ENCODE measurements around the gene SRCAP. TPM values are rescaled to one million over a fixed set of nuclear protein-coding genes. Genes with fewer than 3 reads are reported as not detected.

Gene SRCAP
- 16.7 and 23.7 TPM in 2 replicates for total RNA-seq

GRCh38 chr16:30698816-30699614 is at the start of gene SRCAP:
Gene SRCAP (plus strand): TSS chr16:30699171. CDS start chr16:30700825, 1,654 bp downstream.

GRCh38 chr16:30650369-30651123 is 48.4 kb upstream of the SRCAP start, which contains the start of gene PRR14:
Gene PRR14 (plus strand): TSS chr16:30650960. CDS start chr16:30651646, 686 bp downstream.

GRCh38 chr16:30657866-30658730 is 40.9 kb upstream of the SRCAP start, which contains the start of gene FBRS:
Gene FBRS (plus strand): TSS chr16:30658431. CDS start chr16:30659519, 1,088 bp downstream.

GRCh38 chr16:30747799-30748633 is 49.0 kb downstream of the SRCAP start, which contains the start of gene PHKG2:
Gene PHKG2 (plus strand): TSS chr16:30748425. CDS start chr16:30748821, 396 bp downstream.

GRCh38 chr16:30761928-30762902 is 63.2 kb downstream of the SRCAP start, which contains the start of the genes CFAP119 and RNF40:
Gene CFAP119 (minus strand): TSS chr16:30762062. CDS start chr16:30761748, 314 bp downstream.
Gene RNF40 (plus strand): TSS chr16:30762322. CDS start chr16:30762546, 224 bp downstream.

GRCh38 chr16:30786936-30787612 is 88.1 kb downstream of the SRCAP start, which contains the start of gene ZNF629:
Gene ZNF629 (minus strand): TSS chr16:30787205. CDS start chr16:30784482, 2,723 bp downstream.

Other genes with a start within 250 kb of the SRCAP start
- gene ITGAL, start 226.4 kb upstream of the SRCAP start, total RNA-seq: under 0.01 and 0.05 TPM in 2 replicates
- gene ZNF768, start 172.6 kb upstream of the SRCAP start, total RNA-seq: 23.7 and 25.4 TPM in 2 replicates
- gene ZNF747, start 164.3 kb upstream of the SRCAP start, total RNA-seq: 5.1 and 5.8 TPM in 2 replicates
- 6.9 TPM in 2 replicates for gene ZNF764, start 140.8 kb upstream of the SRCAP start, total RNA-seq
- 10.2 and 12.1 TPM in 2 replicates for gene ZNF688, start 127.5 kb upstream of the SRCAP start, total RNA-seq
- gene ZNF785, start 113.5 kb upstream of the SRCAP start, total RNA-seq: 4.8 and 5.2 TPM in 2 replicates
- 5.4 and 6.0 TPM in 2 replicates for gene ZNF689, start 88.8 kb upstream of the SRCAP start, total RNA-seq
- 13.5 and 16.5 TPM in 2 replicates for gene PRR14, start 48.2 kb upstream of the SRCAP start, total RNA-seq
- 20.6 and 24.6 TPM in 2 replicates for gene FBRS, start 40.7 kb upstream of the SRCAP start, total RNA-seq
- 20.7 and 28.4 TPM in 2 replicates for gene PHKG2, start 49.3 kb downstream of the SRCAP start, total RNA-seq
- 1.3 and 1.4 TPM in 2 replicates for gene CFAP119, start 62.9 kb downstream of the SRCAP start, total RNA-seq
- gene RNF40, start 63.2 kb downstream of the SRCAP start, total RNA-seq: 68.8 and 74.6 TPM in 2 replicates
- gene ZNF629, start 88.0 kb downstream of the SRCAP start, total RNA-seq: 6.7 TPM in 2 replicates
- 37.0 and 39.4 TPM in 2 replicates for gene BCL7C, start 194.9 kb downstream of the SRCAP start, total RNA-seq
- 0.33 TPM in 1 of 2 replicates, not detected in the other for gene CTF1, start 197.4 kb downstream of the SRCAP start, total RNA-seq
- 15.2 and 15.4 TPM in 2 replicates for gene FBXL19, start 224.4 kb downstream of the SRCAP start, total RNA-seq
- gene ORAI3, start 249.9 kb downstream of the SRCAP start, total RNA-seq: 17.9 and 27.5 TPM in 2 replicates

Data from mammary microvascular endothelial cell (primary cell).